WERI-Rb-1 (cell line): Measurements from ENCODE around the gene CRADD.
"Not testable (repeated sequence)": the region's sequence is repeated elsewhere in the genome, so short reads cannot be mapped to it uniquely, and the experiment has no call there.

Experiments used
- DNase-seq: peaks from one replicate; pipeline ENCODE4 v3.0.0-alpha.2; 2020
- H3K27ac ChIP-seq: fragments of 250-450 bp; sonication (Bioruptor Pico); 2 replicates; pipeline ENCODE4 v1.5.1; 2020; ENCODE audit warnings: mild to moderate bottlenecking, moderate library complexity
- H3K27me3 ChIP-seq: fragments of 250-450 bp; sonication (Bioruptor Pico); 2 replicates; pipeline ENCODE4 v1.5.1; 2021; ENCODE audit warnings: mild to moderate bottlenecking, low read depth, moderate library complexity; ENCODE audit not compliant: insufficient read depth, severe bottlenecking
- H3K36me3 ChIP-seq: fragments of 250-450 bp; sonication (Bioruptor Pico); 2 replicates; pipeline ENCODE4 v1.5.1; 2020; ENCODE audit warnings: mild to moderate bottlenecking, moderate library complexity
- H3K4me3 ChIP-seq: 2 replicates; pipeline ENCODE4 v1.5.1; 2011; ENCODE audit warnings: low read depth, mild to moderate bottlenecking, control low read depth, low read length
- H3K9me3 ChIP-seq: fragments of 250-450 bp; sonication (Bioruptor Pico); 2 replicates; pipeline ENCODE4 v1.5.1; 2021; ENCODE audit warnings: mild to moderate bottlenecking, moderate library complexity; ENCODE audit not compliant: severe bottlenecking
- CTCF ChIP-seq: IDR thresholded peaks from 2 replicates; pipeline ENCODE4 v1.5.1; 2011; ENCODE audit warnings: low read depth, mild to moderate bottlenecking, control low read depth, inconsistent platforms, low read length

The CRADD gene

GRCh38 chr12:93638954-93639353 lies 38.2 kb upstream of the CRADD start:
- no peak for TF ChIP-seq CTCF
- Histone ChIP-seq H3K36me3 (no peaks in the 10 kb centered on the region), H3K27ac (no peak overlapping the region; the same call in 1 of the 2 replicates), H3K9me3 (no peaks in the 10 kb centered on the region), H3K4me3 (no peak overlapping the region), H3K27me3 (no peaks in the 10 kb centered on the region)
- DNase-seq: peak; percentile 47

- H3K4me3 ChIP-seq: no peak overlapping the region
- no peak for TF ChIP-seq CTCF
- H3K36me3 ChIP-seq: no peaks in the 10 kb centered on the region
- no peaks in the 10 kb centered on the region for H3K9me3 ChIP-seq
- H3K27me3 ChIP-seq: no peaks in the 10 kb centered on the region
- DNase-seq: peak; percentile 9
- no peak overlapping the region; the same call in 1 of the 2 replicates for H3K27ac ChIP-seq
Observed at GRCh38 chr12:93639406-93639805, 37.8 kb upstream of the CRADD start.

GRCh38 chr12:93641380-93641779 lies 35.8 kb upstream of the CRADD start:
- H3K27ac ChIP-seq, H3K4me3 ChIP-seq, H3K9me3 ChIP-seq, H3K27me3 ChIP-seq, H3K36me3 ChIP-seq, DNase-seq: not testable (repeated sequence)

DNA sequence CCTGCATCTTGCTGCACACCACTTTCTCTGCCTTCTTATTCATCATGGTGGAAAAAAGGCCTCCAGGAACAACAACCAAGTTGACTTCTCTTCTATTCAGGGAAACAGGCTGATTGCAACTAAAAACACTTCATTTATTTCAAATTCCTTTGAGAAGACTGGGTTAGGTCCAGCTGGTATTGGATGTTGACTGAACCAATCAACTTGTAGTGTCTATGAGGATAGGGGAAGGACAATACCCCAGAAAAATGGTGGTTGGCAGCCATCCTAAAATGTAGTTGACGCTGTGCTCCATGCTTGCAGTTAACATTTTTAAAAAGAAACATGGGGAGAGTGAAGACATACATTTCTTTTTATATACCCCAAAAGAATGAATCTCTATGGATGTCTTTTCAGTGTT lies 34.4 kb upstream of the CRADD start:
- no peak overlapping the region for H3K4me3 ChIP-seq
- TF ChIP-seq CTCF: no peak
- H3K27me3 ChIP-seq: no peaks in the 10 kb centered on the region
- H3K36me3 ChIP-seq: no peaks in the 10 kb centered on the region
- DNase-seq: no peak
- no peaks in the 10 kb centered on the region for H3K9me3 ChIP-seq
- no peak overlapping the region for H3K27ac ChIP-seq

GRCh38 chr12:93645702-93646101 lies 31.5 kb upstream of the CRADD start:
- no peak for TF ChIP-seq CTCF
- DNase-seq: no peak
- Histone ChIP-seq H3K4me3 (no peak overlapping the region), H3K36me3 (no peaks in the 10 kb centered on the region), H3K27me3 (no peaks in the 10 kb centered on the region), H3K27ac (no peak overlapping the region), H3K9me3 (no peaks in the 10 kb centered on the region)

GRCh38 chr12:93650626-93651025 lies 26.5 kb upstream of the CRADD start:
- H3K9me3 ChIP-seq: no peaks in the 10 kb centered on the region
- TF ChIP-seq CTCF: no peak
- H3K4me3 ChIP-seq: no peak overlapping the region
- H3K36me3 ChIP-seq: no peaks in the 10 kb centered on the region
- no peaks in the 10 kb centered on the region for H3K27me3 ChIP-seq
- H3K27ac ChIP-seq: no peak overlapping the region
- no peak for DNase-seq
